ENCODE data around the gene NCK1.

Gene NCK1

DNA sequence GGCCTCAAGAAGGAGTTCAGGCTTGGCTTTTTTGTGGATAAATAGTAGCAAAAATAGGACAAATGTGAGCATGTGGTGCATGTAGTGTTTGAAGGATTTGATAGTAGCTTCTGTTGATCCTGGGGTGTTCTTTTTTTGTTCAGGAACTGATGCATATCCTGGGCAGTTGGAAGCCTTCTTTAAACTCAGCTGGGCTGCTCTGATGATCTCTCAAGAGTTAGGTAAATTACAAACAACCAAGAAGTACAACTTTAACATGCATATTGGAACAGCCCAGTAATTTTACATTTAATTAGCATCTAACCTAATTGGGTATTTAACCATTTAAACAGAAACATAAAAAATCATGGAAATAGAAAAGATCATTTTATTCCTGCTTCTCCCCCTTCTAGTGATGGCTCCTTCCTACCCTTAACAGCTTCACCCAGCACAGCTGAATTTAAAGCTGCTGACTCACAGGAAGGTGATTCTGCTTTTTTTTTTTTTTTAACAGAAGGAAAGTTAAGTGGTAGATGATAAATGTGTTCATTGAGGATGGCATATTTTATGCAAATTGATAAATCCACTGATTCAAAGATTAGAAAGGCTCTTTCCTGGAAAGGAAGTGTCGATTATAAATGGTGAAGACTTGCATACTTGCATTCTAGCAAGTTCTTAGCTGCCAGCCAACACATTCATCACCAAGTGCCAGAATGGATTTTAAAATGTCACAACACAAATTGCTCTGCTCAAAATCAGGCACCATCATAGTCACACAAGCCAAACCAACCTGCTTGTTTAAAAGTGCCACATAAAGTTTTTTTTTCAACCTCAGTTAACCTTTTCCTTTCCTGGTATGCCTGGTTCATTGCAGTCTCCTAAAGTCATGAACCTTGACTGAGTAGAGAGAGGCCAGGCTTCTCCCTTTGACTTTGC lies 23.1 kb upstream of the NCK1 start:
- Histone ChIP-seq H3K36me3 (replicated peaks; ENCODE audit: low read depth, low read length) (no peaks in the 10 kb centered on the region), H3K9me3 (ENCODE audit: insufficient read depth, low read length) (no peaks in the 10 kb centered on the region), H3K27me3 (ENCODE audit: low read depth, low read length) (no peaks in the 10 kb centered on the region), H3K4me3 (ENCODE audit: low read length) (no peak overlapping the region), H3K27ac (ENCODE audit: low read length) (no peak overlapping the region), H2AFZ (ENCODE audit: low read depth, low read length) (no peak overlapping the region), H4K20me1 (ENCODE audit: insufficient read depth, low read length) (no peaks in the 10 kb centered on the region; the same call in 1 of the 2 replicates), H3K79me2 (ENCODE audit: low read length) (no peaks in the 10 kb centered on the region), H3K4me1 (ENCODE audit: low read length) (no peaks in the 10 kb centered on the region), H3K4me2 (ENCODE audit: low read length) (no peak overlapping the region), H3K9ac (ENCODE audit: low read length) (no peak overlapping the region)
- TF ChIP-seq, protein P1, sequence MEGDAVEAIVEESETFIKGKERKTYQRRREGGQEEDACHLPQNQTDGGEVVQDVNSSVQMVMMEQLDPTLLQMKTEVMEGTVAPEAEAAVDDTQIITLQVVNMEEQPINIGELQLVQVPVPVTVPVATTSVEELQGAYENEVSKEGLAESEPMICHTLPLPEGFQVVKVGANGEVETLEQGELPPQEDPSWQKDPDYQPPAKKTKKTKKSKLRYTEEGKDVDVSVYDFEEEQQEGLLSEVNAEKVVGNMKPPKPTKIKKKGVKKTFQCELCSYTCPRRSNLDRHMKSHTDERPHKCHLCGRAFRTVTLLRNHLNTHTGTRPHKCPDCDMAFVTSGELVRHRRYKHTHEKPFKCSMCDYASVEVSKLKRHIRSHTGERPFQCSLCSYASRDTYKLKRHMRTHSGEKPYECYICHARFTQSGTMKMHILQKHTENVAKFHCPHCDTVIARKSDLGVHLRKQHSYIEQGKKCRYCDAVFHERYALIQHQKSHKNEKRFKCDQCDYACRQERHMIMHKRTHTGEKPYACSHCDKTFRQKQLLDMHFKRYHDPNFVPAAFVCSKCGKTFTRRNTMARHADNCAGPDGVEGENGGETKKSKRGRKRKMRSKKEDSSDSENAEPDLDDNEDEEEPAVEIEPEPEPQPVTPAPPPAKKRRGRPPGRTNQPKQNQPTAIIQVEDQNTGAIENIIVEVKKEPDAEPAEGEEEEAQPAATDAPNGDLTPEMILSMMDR (IDR thresholded peaks at IDR 0.05; ENCODE audit: low read depth, low read length), result no peak
- TF ChIP-seq EZH2phosphoT487 (IDR thresholded peaks at IDR 0.05; ENCODE audit: low read depth), result no peak

DNA sequence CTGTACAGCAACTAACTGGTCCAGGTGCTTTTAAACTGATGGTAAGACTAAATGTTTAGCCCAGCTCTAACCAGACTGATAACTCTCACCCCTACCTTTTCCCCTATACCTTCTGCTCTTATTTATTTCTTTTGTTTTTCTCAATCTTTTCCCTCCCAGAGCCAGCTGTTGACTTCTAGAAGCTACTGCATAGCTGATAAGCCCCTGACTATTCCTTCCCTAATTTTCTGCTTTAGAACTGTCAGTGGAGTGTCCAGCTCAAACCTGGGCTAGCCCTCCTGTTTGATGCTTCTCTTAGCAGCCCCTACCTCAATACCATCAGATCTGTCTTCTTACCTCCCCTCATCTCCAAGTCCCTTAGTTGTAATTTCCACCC lies 22.5 kb upstream of the NCK1 start:
- H3K36me3 ChIP-seq (replicated peaks; ENCODE audit: low read depth, low read length), result no peaks in the 10 kb centered on the region
- no peak overlapping the region for H3K27ac ChIP-seq (ENCODE audit: low read length)
- no peaks in the 10 kb centered on the region; the same call in 1 of the 2 replicates for H4K20me1 ChIP-seq (ENCODE audit: insufficient read depth, low read length)
- no peaks in the 10 kb centered on the region for H3K9me3 ChIP-seq (ENCODE audit: insufficient read depth, low read length)
- no peak overlapping the region for H3K4me2 ChIP-seq (ENCODE audit: low read length)
- no peaks in the 10 kb centered on the region for H3K27me3 ChIP-seq (ENCODE audit: low read depth, low read length)
- no peak overlapping the region for H3K4me3 ChIP-seq (ENCODE audit: low read length)
- H3K79me2 ChIP-seq (ENCODE audit: low read length), result no peaks in the 10 kb centered on the region
- H3K4me1 ChIP-seq (ENCODE audit: low read length), result no peaks in the 10 kb centered on the region
- TF ChIP-seq, protein P1 (IDR thresholded peaks at IDR 0.05; ENCODE audit: low read depth, low read length), result no peak
- TF ChIP-seq EZH2phosphoT487 (IDR thresholded peaks at IDR 0.05; ENCODE audit: low read depth), result no peak
- H3K9ac ChIP-seq (ENCODE audit: low read length), result no peak overlapping the region
- no peak overlapping the region for H2AFZ ChIP-seq (ENCODE audit: low read depth, low read length)

DNA sequence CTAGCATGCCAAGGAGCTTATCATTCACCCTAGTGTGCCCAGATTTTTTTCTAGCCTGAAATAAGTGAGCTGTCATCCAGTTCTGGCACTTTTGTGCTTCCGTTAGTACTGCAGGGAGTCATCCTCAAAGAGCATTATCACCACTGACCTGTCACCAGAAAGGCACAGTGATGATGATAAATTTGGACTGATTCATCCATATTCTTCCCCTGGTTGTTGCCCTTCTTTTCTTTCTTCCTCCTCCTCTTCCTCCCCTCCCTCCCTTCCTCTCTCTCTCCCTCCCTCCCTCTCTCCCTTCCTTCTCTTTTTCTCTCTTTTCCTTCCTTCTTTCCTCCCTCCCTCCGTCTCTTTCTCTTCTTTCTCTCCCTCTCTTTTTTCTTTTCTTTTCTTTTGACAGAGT lies 21.8 kb upstream of the NCK1 start:
- Histone ChIP-seq H4K20me1 (ENCODE audit: insufficient read depth, low read length) (no peaks in the 10 kb centered on the region; the same call in 1 of the 2 replicates), H3K4me1 (ENCODE audit: low read length) (no peaks in the 10 kb centered on the region), H3K4me2 (ENCODE audit: low read length) (no peak overlapping the region), H3K27me3 (ENCODE audit: low read depth, low read length) (no peaks in the 10 kb centered on the region), H2AFZ (ENCODE audit: low read depth, low read length) (no peak overlapping the region), H3K4me3 (ENCODE audit: low read length) (no peak overlapping the region), H3K36me3 (replicated peaks; ENCODE audit: low read depth, low read length) (no peaks in the 10 kb centered on the region), H3K79me2 (ENCODE audit: low read length) (no peaks in the 10 kb centered on the region), H3K9ac (ENCODE audit: low read length) (no peak overlapping the region), H3K27ac (ENCODE audit: low read length) (no peak overlapping the region), H3K9me3 (ENCODE audit: insufficient read depth, low read length) (no peaks in the 10 kb centered on the region)
- TF ChIP-seq, protein P1 (IDR thresholded peaks at IDR 0.05; ENCODE audit: low read depth, low read length), result no peak
- no peak for TF ChIP-seq EZH2phosphoT487 (IDR thresholded peaks at IDR 0.05; ENCODE audit: low read depth)

DNA sequence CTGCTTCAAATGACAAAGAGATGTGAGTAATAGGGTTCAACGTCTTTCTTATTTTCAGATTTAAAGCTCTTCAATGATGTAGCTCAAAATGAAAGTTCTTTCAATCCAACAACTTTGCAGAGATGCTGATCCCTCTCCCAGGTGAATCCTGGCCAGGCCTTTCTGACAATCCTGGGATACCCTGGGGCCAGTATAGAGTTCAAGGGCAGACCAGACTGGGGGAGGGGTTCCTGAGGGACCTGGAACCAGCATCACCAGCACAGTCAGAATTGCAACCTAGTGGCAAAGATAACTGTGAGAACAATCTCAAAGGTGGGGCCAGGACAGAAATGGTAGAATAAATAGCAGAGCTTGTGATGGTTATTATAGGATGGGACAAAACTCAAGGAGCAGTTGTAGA lies 19.7 kb upstream of the NCK1 start:
- peaks cover 2% of the 10 kb centered on the region for H3K36me3 ChIP-seq (replicated peaks; ENCODE audit: low read depth, low read length)
- no peaks in the 10 kb centered on the region for H3K79me2 ChIP-seq (ENCODE audit: low read length)
- H3K27ac ChIP-seq (ENCODE audit: low read length), result no peak overlapping the region
- no peaks in the 10 kb centered on the region for H3K27me3 ChIP-seq (ENCODE audit: low read depth, low read length)
- H2AFZ ChIP-seq (ENCODE audit: low read depth, low read length), result no peak overlapping the region
- H3K4me1 ChIP-seq (ENCODE audit: low read length), result no peaks in the 10 kb centered on the region
- no peaks in the 10 kb centered on the region for H3K9me3 ChIP-seq (ENCODE audit: insufficient read depth, low read length)
- H3K4me2 ChIP-seq (ENCODE audit: low read length), result no peak overlapping the region
- no peak for TF ChIP-seq EZH2phosphoT487 (IDR thresholded peaks at IDR 0.05; ENCODE audit: low read depth)
- TF ChIP-seq, protein P1 (IDR thresholded peaks at IDR 0.05; ENCODE audit: low read depth, low read length), result no peak
- no peak overlapping the region for H3K9ac ChIP-seq (ENCODE audit: low read length)
- H3K4me3 ChIP-seq (ENCODE audit: low read length), result no peak overlapping the region
- no peaks in the 10 kb centered on the region; the same call in 1 of the 2 replicates for H4K20me1 ChIP-seq (ENCODE audit: insufficient read depth, low read length)
